ENCODE measurements around the gene LGR6.

LGR6 gene

DNA sequence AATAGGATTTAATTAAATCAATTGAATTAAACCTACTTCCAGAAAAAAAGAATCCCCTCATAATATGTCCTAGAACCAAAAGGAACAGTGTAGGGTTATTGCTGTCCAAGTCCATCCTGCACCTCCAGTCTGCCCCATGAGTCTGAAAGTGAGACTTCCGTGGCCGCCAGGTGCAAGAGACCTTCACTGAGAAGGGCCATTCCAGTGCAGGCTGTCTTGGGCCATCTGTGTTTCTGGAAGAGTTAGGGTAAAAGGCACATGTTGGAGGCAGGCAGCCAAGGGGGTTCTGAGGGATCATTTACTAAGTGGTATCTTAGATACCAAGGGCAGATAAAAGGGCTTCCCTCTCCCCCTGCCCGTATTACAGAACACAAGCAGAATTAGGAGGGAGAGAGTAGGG lies 117.1 kb downstream of the LGR6 start:
- H3K4me3 Mint-ChIP-seq = no peak overlapping the region
- no peaks in the 10 kb centered on the region for H3K36me3 Mint-ChIP-seq
- H3K27ac Mint-ChIP-seq = no peak overlapping the region
- no peaks in the 10 kb centered on the region for H3K27me3 Mint-ChIP-seq
- no peaks in the 10 kb centered on the region for H3K9me3 Mint-ChIP-seq
- H3K4me1 Mint-ChIP-seq = no peaks in the 10 kb centered on the region

- no peaks in the 10 kb centered on the region for H3K9me3 Mint-ChIP-seq
- H3K27me3 Mint-ChIP-seq = no peaks in the 10 kb centered on the region
- H3K27ac Mint-ChIP-seq = peak overlapping the region; percentile 35
- no peaks in the 10 kb centered on the region for H3K36me3 Mint-ChIP-seq
- no peaks in the 10 kb centered on the region for H3K4me1 Mint-ChIP-seq
- H3K4me3 Mint-ChIP-seq = no peak overlapping the region
Observed at GRCh38 chr1:202311875-202312635, 118.5 kb downstream of the LGR6 start.

DNA sequence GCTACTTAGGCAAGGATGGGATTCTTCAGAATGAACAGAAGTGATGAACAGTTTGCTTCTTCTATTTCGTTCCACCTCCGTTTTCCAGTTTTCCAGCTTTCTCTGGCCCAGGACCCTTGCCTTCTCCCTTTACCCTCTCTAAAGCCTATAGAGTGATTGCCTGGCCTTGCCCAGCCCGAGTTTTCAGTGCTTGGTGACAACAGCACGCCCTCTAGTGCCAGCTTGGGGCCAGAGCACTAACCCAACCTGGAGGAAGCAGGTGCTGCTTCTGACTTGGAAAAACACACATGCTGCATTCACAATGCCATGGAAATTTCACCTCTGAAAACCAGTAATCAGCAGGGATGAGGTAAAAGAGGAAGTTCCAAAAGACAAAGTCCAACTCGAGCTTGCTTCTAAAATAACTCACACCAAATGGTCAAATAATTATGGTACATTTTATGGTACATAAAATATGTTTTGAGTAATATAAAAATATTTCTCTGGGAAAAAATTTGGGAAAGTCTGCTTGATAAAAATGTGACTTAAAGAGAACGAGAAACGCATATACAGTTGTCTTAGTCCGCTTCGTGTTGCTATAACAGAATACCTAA lies 122.1 kb downstream of the LGR6 start:
- Mint-ChIP-seq H3K27ac (no peak overlapping the region), H3K9me3 (no peaks in the 10 kb centered on the region), H3K4me1 (no peaks in the 10 kb centered on the region), H3K4me3 (no peak overlapping the region), H3K27me3 (no peaks in the 10 kb centered on the region), H3K36me3 (no peaks in the 10 kb centered on the region)

GRCh38 chr1:202316186-202316585 lies 122.6 kb downstream of the LGR6 start:
- no peak overlapping the region for H3K27ac Mint-ChIP-seq

GRCh38 chr1:202317941-202318925 lies 124.6 kb downstream of the LGR6 start:
- no peaks in the 10 kb centered on the region for H3K4me1 Mint-ChIP-seq
- no peak overlapping the region for H3K4me3 Mint-ChIP-seq
- H3K27ac Mint-ChIP-seq = no peak overlapping the region
- H3K9me3 Mint-ChIP-seq = no peaks in the 10 kb centered on the region
- H3K27me3 Mint-ChIP-seq = no peaks in the 10 kb centered on the region
- H3K36me3 Mint-ChIP-seq = no peaks in the 10 kb centered on the region

More at GRCh38 chr1:202316186-202316585, 122.6 kb downstream of the LGR6 start:
- H3K9me3 Mint-ChIP-seq = no peaks in the 10 kb centered on the region
- H3K4me3 Mint-ChIP-seq = no peak overlapping the region
- no peaks in the 10 kb centered on the region for H3K36me3 Mint-ChIP-seq
- no peaks in the 10 kb centered on the region for H3K4me1 Mint-ChIP-seq
- no peaks in the 10 kb centered on the region for H3K27me3 Mint-ChIP-seq

- no peaks in the 10 kb centered on the region for H3K27me3 Mint-ChIP-seq
- H3K4me1 Mint-ChIP-seq = no peaks in the 10 kb centered on the region
- H3K9me3 Mint-ChIP-seq = no peaks in the 10 kb centered on the region
- H3K36me3 Mint-ChIP-seq = no peaks in the 10 kb centered on the region
- H3K4me3 Mint-ChIP-seq = no peak overlapping the region
- H3K27ac Mint-ChIP-seq = no peak overlapping the region
Observed at GRCh38 chr1:202319381-202320080, 125.9 kb downstream of the LGR6 start.

- H3K4me1 Mint-ChIP-seq = no peaks in the 10 kb centered on the region
- H3K27me3 Mint-ChIP-seq = no peaks in the 10 kb centered on the region
- no peaks in the 10 kb centered on the region for H3K9me3 Mint-ChIP-seq
- H3K27ac Mint-ChIP-seq = no peak overlapping the region
- H3K4me3 Mint-ChIP-seq = no peak overlapping the region
- no peaks in the 10 kb centered on the region for H3K36me3 Mint-ChIP-seq
Observed at GRCh38 chr1:202320081-202320405, 126.4 kb downstream of the LGR6 start.

GRCh38 chr1:202323731-202324130 lies 130.1 kb downstream of the LGR6 start:
- no peaks in the 10 kb centered on the region for H3K36me3 Mint-ChIP-seq
- no peaks in the 10 kb centered on the region for H3K27me3 Mint-ChIP-seq
- no peaks in the 10 kb centered on the region for H3K4me1 Mint-ChIP-seq
- no peaks in the 10 kb centered on the region for H3K9me3 Mint-ChIP-seq
- no peak overlapping the region for H3K27ac Mint-ChIP-seq
- no peak overlapping the region for H3K4me3 Mint-ChIP-seq

- H3K27me3 Mint-ChIP-seq = no peaks in the 10 kb centered on the region
- no peak overlapping the region for H3K4me3 Mint-ChIP-seq
- no peaks in the 10 kb centered on the region for H3K4me1 Mint-ChIP-seq
- H3K9me3 Mint-ChIP-seq = no peaks in the 10 kb centered on the region
- no peak overlapping the region for H3K27ac Mint-ChIP-seq
- peaks cover 1% of the 10 kb centered on the region for H3K36me3 Mint-ChIP-seq
Observed at GRCh38 chr1:202324646-202325045, 131.0 kb downstream of the LGR6 start.

DNA sequence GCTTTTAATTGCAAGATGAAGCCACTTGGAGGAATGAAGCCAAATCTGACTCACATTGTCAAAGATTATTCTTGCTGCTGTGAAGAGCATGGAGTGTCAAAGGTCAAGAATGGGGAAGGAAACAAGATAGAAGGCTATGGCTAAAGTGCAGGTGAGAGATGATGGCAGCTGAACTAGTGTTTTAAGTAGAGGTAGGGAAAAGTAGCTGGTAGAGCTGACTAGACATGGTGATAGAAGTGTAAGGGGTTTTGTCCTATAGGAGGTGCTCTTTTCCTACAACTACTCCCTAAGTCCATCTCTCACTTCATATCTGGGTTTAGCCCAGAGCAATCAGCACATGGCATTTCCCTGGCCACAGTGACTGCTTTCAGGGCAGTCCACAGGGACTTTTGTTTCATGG lies 136.3 kb downstream of the LGR6 start:
- H3K27me3 Mint-ChIP-seq = no peaks in the 10 kb centered on the region
- H3K36me3 Mint-ChIP-seq = peaks cover 7% of the 10 kb centered on the region
- no peaks in the 10 kb centered on the region for H3K4me1 Mint-ChIP-seq
- H3K4me3 Mint-ChIP-seq = no peak overlapping the region
- no peaks in the 10 kb centered on the region for H3K9me3 Mint-ChIP-seq
- H3K27ac Mint-ChIP-seq = no peak overlapping the region

- peaks cover 7% of the 10 kb centered on the region for H3K36me3 Mint-ChIP-seq
- H3K27ac Mint-ChIP-seq = no peak overlapping the region
- no peaks in the 10 kb centered on the region for H3K9me3 Mint-ChIP-seq
- H3K27me3 Mint-ChIP-seq = no peaks in the 10 kb centered on the region
- H3K4me1 Mint-ChIP-seq = no peaks in the 10 kb centered on the region
- no peak overlapping the region for H3K4me3 Mint-ChIP-seq
Observed at GRCh38 chr1:202333861-202334260, 140.3 kb downstream of the LGR6 start.

DNA sequence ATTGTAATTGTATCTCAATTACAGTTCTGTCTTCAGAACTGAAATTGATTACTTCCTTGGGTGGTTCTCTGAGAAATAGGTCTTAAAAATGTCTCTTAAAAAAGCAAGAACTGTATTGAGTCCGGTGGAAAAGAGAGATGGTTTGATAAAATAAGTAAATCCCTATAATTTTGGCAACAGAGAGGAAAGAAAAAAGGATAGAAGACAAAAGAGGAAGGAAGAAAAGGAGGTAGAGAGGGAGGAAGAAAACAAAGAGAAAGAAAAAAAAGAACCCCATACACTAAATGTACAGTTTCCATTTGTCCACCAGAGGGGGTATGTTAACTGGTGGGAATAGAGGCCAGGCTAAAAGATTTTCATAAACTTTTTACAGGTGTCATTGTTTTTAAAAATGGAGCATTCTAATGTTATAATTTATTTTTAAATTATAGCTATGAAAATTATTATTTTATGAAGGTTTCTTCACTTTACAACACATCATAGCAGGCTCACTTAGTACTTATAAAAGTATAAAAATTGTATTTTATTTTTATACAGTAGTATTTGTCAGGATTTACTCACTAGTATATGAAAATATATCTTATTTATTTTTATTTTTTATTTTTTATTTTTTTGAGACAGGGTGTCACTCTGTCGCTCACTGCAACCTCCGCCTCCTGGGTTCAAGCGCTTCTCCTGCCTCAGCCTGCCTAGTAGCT lies 150.2 kb downstream of the LGR6 start:
- no peak overlapping the region for H3K27ac Mint-ChIP-seq
- H3K4me1 Mint-ChIP-seq = peaks cover 30% of the 10 kb centered on the region
- H3K4me3 Mint-ChIP-seq = peak overlapping the region; percentile 70
- H3K9me3 Mint-ChIP-seq = no peaks in the 10 kb centered on the region
- H3K27me3 Mint-ChIP-seq = no peaks in the 10 kb centered on the region
- H3K36me3 Mint-ChIP-seq = peaks cover 1% of the 10 kb centered on the region

DNA sequence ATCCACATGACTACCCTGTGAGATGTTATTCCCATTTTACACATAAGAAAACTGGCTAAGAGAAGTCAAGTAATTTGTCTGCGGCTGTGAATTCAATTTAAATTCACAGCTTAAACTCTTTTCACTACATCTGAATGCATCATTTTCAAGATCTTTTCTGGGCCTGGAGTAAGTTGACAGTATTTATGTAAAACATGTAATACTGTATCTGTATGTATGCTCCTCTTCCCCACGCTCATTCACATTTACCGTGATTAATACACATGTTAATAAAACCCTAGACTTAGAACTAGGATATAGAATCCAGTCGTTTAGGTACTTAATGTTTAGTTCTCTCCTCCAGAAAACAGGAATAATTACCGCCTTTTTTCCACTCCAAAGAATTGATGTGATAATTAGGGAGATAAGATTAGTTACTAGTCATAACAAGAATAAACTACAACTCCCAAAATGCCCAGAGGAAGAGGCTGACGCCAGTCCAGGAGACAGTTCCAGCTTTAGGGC lies 154.5 kb downstream of the LGR6 start:
- H3K27me3 Mint-ChIP-seq = no peaks in the 10 kb centered on the region
- peak overlapping the region; percentile 95 for H3K27ac Mint-ChIP-seq
- peaks cover 33% of the 10 kb centered on the region for H3K4me1 Mint-ChIP-seq
- peak overlapping the region; percentile 92 for H3K4me3 Mint-ChIP-seq
- H3K9me3 Mint-ChIP-seq = no peaks in the 10 kb centered on the region
- no peaks in the 10 kb centered on the region for H3K36me3 Mint-ChIP-seq

GRCh38 chr1:202348509-202349205 lies 155.1 kb downstream of the LGR6 start, which contains the start of gene PPP1R12B:
Gene PPP1R12B (plus strand): TSS chr1:202348699. CDS start chr1:202348852, 153 bp downstream.
- no peaks in the 10 kb centered on the region for H3K36me3 Mint-ChIP-seq
- H3K4me3 Mint-ChIP-seq = peak within 1 kb of the TSS; percentile 92
- H3K27me3 Mint-ChIP-seq = no peaks in the 10 kb centered on the region

More at GRCh38 chr1:202348509-202349205, 155.1 kb downstream of the LGR6 start, which contains the start of gene PPP1R12B:
- Mint-ChIP-seq H3K4me1 (peaks cover 31% of the 10 kb centered on the region), H3K27ac (peak within 1 kb of the TSS; percentile 95), H3K9me3 (no peaks in the 10 kb centered on the region)
